ENCODE measurements around the gene CCNJL.

DNA sequence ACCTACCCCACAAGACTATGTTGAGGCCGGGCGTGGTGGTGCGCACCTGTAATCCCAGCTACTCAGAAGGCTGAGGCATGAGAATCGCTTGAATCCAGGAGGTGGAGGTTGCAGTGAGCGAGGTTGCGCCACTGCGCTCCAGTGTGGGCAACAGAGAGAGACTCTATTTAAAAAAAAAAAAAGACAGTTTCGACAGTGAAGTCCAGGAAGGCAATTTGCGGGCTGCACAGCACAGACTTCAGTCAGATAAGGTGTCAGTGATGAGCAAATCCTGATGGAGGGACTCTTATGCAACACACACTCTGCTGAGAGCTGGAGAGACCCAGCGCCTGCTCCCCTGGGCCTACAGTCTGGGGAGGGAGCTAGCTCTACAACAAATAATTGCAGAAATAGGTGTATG, 14.2 kb downstream of the CCNJL start:
- TF ChIP-seq, protein P1, sequence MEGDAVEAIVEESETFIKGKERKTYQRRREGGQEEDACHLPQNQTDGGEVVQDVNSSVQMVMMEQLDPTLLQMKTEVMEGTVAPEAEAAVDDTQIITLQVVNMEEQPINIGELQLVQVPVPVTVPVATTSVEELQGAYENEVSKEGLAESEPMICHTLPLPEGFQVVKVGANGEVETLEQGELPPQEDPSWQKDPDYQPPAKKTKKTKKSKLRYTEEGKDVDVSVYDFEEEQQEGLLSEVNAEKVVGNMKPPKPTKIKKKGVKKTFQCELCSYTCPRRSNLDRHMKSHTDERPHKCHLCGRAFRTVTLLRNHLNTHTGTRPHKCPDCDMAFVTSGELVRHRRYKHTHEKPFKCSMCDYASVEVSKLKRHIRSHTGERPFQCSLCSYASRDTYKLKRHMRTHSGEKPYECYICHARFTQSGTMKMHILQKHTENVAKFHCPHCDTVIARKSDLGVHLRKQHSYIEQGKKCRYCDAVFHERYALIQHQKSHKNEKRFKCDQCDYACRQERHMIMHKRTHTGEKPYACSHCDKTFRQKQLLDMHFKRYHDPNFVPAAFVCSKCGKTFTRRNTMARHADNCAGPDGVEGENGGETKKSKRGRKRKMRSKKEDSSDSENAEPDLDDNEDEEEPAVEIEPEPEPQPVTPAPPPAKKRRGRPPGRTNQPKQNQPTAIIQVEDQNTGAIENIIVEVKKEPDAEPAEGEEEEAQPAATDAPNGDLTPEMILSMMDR (IDR thresholded peaks at IDR 0.05; ENCODE audit: low read depth, low read length, poor library complexity, severe bottlenecking) = no peak
- TF ChIP-seq EZH2phosphoT487 (IDR thresholded peaks at IDR 0.05; ENCODE audit: borderline replicate concordance, low read length) = no peak

Data from DOHH2 (cell line).